Transverse colon (tissue), 4 donors: ENCODE data around the gene CMTM4.

Source experiments
- POLR2AphosphoS5 ChIP-seq, 3 donors: sonication (generic); formaldehyde crosslinking; IDR thresholded peaks; one replicate each; pipeline ENCODE4 v1.6.1; 2016; ENCODE audit warnings: antibody characterized with exemption in 3 of 3
- TF ChIP-seq, protein P1 (sequence below), 5 experiments: fragments of 200-600 bp in 3 of 5; fragments of 450-650 bp in 2 of 5; sonication (generic) in 3 of 5; IDR thresholded peaks; 1 replicate in 2 of 5; 2 replicates in 3 of 5; pipeline ENCODE4 v1.5.1; 2016 to 2017; ENCODE audit warnings: antibody characterized with exemption in 5 of 5, inconsistent platforms in 3 of 5, mild to moderate bottlenecking in 2 of 5, moderate library complexity in 1 of 5

DNA sequence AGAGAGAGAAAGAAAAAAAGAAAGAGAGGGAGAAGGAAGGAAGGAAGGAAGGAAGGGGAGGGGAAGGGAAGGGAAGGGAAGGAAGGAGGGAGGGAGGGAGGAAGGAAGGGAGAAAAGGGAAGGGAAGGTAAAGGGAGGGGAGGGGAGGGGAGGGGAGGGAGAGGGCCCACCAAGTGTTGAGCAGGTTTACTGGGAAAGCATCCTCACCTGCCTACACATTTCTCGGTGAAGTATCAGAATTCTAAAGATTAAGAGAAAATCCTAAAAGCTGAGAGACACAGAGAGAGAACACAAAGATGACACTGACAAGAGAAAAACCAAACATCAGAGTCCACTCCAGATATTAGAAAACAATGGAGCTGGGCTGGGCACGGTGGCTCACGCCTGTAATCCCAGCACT lies 104.3 kb downstream of the CMTM4 start:
- TF ChIP-seq, protein P1, sequence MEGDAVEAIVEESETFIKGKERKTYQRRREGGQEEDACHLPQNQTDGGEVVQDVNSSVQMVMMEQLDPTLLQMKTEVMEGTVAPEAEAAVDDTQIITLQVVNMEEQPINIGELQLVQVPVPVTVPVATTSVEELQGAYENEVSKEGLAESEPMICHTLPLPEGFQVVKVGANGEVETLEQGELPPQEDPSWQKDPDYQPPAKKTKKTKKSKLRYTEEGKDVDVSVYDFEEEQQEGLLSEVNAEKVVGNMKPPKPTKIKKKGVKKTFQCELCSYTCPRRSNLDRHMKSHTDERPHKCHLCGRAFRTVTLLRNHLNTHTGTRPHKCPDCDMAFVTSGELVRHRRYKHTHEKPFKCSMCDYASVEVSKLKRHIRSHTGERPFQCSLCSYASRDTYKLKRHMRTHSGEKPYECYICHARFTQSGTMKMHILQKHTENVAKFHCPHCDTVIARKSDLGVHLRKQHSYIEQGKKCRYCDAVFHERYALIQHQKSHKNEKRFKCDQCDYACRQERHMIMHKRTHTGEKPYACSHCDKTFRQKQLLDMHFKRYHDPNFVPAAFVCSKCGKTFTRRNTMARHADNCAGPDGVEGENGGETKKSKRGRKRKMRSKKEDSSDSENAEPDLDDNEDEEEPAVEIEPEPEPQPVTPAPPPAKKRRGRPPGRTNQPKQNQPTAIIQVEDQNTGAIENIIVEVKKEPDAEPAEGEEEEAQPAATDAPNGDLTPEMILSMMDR (IDR thresholded peaks at IDR 0.05), result no peak
- no peak for TF ChIP-seq POLR2AphosphoS5 (IDR thresholded peaks at IDR 0.05)
